ENCODE data around the gene FBXO41. TPM values are rescaled to one million over a fixed set of nuclear protein-coding genes. Genes with fewer than 3 reads are reported as not detected.

Gene FBXO41
- total and polyA plus RNA-seq, 9 of the 15 experiments (the other 6 are each of a cell fraction or from before 2014, with no cell fraction given): 0.21 to 8.2 (median 3.5) TPM

GRCh38 chr2:73233154-73233931, 50.9 kb downstream of the FBXO41 start, which contains the start of gene PRADC1 (continued):
- TF ChIP-seq TGIF2 (CRISPR knock-in tag; IDR thresholded peaks at IDR 0.05) (peak; percentile 6; the same call in 1 of the 2 replicates), ZFP1 (CRISPR knock-in tag; IDR thresholded peaks at IDR 0.05) (no peak), SIN3A (IDR thresholded peaks at IDR 0.05; ENCODE audit: borderline replicate concordance in 2 of 2, control insufficient read depth in 1 of 2, low read depth in 2 of 2, low read length in 2 of 2) (peak; percentile 70 to 86; a peak in 3 of 4 replicates), FOXJ3 (CRISPR knock-in tag; IDR thresholded peaks at IDR 0.05) (no peak), TEAD1 (CRISPR knock-in tag; IDR thresholded peaks at IDR 0.05) (no peak), HMG20B (CRISPR knock-in tag; IDR thresholded peaks at IDR 0.05) (no peak), THAP7 (CRISPR knock-in tag; IDR thresholded peaks at IDR 0.05) (0 out of 2 replicates have a peak, but pooled peaks have one; percentile 13), FOXA3 (CRISPR knock-in tag; conservative IDR thresholded peaks at IDR 0.05 in 1 of 2, IDR thresholded peaks at IDR 0.05 in 1 of 2) (0 out of 4 replicates have a peak, but pooled peaks of 1 of the 2 experiments have one; percentile 28), BRCA1 (IDR thresholded peaks at IDR 0.05) (no peak), BRCA1 (CRISPR knock-in tag; IDR thresholded peaks at IDR 0.05) (no peak), MYNN (IDR thresholded peaks at IDR 0.05) (no peak), MYNN (CRISPR knock-in tag; IDR thresholded peaks at IDR 0.05) (no peak), LEF1 (IDR thresholded peaks at IDR 0.05) (no peak; the same call in 1 of the 2 replicates), HIVEP1 (CRISPR knock-in tag; IDR thresholded peaks at IDR 0.05) (no peak), L3MBTL2 (IDR thresholded peaks at IDR 0.05) (peak; percentile 93), SIX5 (IDR thresholded peaks at IDR 0.05; ENCODE audit: borderline replicate concordance in 1 of 2, insufficient read depth in 1 of 2, low read depth in 1 of 2, low read length in 2 of 2) (no peak), ELF4 (CRISPR knock-in tag; IDR thresholded peaks at IDR 0.05) (no peak), FOXJ2 (tag; IDR thresholded peaks at IDR 0.05) (no peak), ZNF124 (CRISPR knock-in tag; IDR thresholded peaks at IDR 0.05) (no peak), PHB2 (IDR thresholded peaks at IDR 0.05; ENCODE audit: low read depth) (no peak), POLR3G (IDR thresholded peaks at IDR 0.05; ENCODE audit: extremely low read depth, insufficient read length, insufficient replicate concordance) (no peak), GATAD2A (IDR thresholded peaks at IDR 0.05) (0 out of 2 replicates have a peak, but pooled peaks have one; percentile 35), HNRNPUL1 (IDR thresholded peaks at IDR 0.05; ENCODE audit: low read length) (no peak), ZNF609 (CRISPR knock-in tag; IDR thresholded peaks at IDR 0.05; ENCODE audit: borderline replicate concordance) (no peak)
